AG09309 (cell line): ENCODE measurements around the gene MORN2.

ENCODE experiments used
- DNase-seq: peaks from one replicate; pipeline ENCODE4 v3.0.0-alpha.2; 2010; ENCODE audit warnings: low read depth
- H3K4me3 ChIP-seq: 2 replicates; pipeline ENCODE4 v1.5.1; 2011; ENCODE audit warnings: mild to moderate bottlenecking, low read depth, low read length, moderate library complexity; ENCODE audit not compliant: control insufficient read depth
- CTCF ChIP-seq: IDR thresholded peaks from 2 replicates; pipeline ENCODE4 v1.5.1; 2011; ENCODE audit warnings: mild to moderate bottlenecking, low read depth, low read length, inconsistent platforms; ENCODE audit not compliant: insufficient read depth, control insufficient read depth; ENCODE audit errors: missing control alignments

Gene MORN2

GRCh38 chr2:38836791-38837190, 39.0 kb upstream of the MORN2 start:
- no peak for TF ChIP-seq CTCF
- DNase-seq = no peak
- no peak overlapping the region for H3K4me3 ChIP-seq

GRCh38 chr2:38850045-38850444, 25.7 kb upstream of the MORN2 start:
- H3K4me3 ChIP-seq = no peak overlapping the region
- TF ChIP-seq CTCF = no peak
- no peak for DNase-seq

GRCh38 chr2:38856165-38856564, 19.6 kb upstream of the MORN2 start:
- no peak for TF ChIP-seq CTCF
- DNase-seq = peak; percentile 33
- H3K4me3 ChIP-seq = no peak overlapping the region

GRCh38 chr2:38862476-38862875, 13.3 kb upstream of the MORN2 start:
- TF ChIP-seq CTCF = no peak
- DNase-seq = no peak
- H3K4me3 ChIP-seq = no peak overlapping the region

GRCh38 chr2:38863061-38863695, 12.6 kb upstream of the MORN2 start:
- no peak for TF ChIP-seq CTCF

GRCh38 chr2:38866773-38867443, 8.9 kb upstream of the MORN2 start:
- TF ChIP-seq CTCF = no peak
- H3K4me3 ChIP-seq = no peak overlapping the region
- DNase-seq = no peak

More at GRCh38 chr2:38863061-38863695, 12.6 kb upstream of the MORN2 start:
- H3K4me3 ChIP-seq = no peak overlapping the region
- no peak for DNase-seq
